ENCODE measurements around the gene USP8.
"Not testable (repeated sequence)": the region's sequence is repeated elsewhere in the genome, so short reads cannot be mapped to it uniquely, and the experiment has no call there.

Gene USP8

DNA sequence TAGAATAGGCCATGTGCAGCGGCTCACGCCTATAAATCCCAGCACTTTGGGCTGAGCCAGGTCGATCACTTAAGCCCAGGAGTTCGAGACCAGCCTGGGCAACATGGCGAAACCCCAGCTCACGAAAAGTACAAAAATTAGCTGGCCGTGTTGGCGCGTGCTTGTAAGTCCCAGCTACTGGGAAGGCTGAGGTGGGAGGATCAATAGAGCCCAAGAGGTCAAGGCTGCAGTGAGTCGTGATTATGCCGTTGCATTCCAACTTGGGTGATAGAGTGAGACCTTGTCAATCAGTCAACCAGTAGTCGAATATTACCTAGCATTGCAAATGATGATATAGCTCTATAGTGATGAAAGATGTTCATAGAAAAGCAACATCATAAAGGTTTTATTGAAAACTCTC is 51.9 kb downstream of the USP8 start:
- no peak for DNase-seq (ENCODE audit: low spot score)
- TF ChIP-seq, protein P1, sequence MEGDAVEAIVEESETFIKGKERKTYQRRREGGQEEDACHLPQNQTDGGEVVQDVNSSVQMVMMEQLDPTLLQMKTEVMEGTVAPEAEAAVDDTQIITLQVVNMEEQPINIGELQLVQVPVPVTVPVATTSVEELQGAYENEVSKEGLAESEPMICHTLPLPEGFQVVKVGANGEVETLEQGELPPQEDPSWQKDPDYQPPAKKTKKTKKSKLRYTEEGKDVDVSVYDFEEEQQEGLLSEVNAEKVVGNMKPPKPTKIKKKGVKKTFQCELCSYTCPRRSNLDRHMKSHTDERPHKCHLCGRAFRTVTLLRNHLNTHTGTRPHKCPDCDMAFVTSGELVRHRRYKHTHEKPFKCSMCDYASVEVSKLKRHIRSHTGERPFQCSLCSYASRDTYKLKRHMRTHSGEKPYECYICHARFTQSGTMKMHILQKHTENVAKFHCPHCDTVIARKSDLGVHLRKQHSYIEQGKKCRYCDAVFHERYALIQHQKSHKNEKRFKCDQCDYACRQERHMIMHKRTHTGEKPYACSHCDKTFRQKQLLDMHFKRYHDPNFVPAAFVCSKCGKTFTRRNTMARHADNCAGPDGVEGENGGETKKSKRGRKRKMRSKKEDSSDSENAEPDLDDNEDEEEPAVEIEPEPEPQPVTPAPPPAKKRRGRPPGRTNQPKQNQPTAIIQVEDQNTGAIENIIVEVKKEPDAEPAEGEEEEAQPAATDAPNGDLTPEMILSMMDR (conservative IDR thresholded peaks at IDR 0.05; ENCODE audit: low read depth) = no peak
- H3K27ac ChIP-seq = no peak overlapping the region
- ChIA-PET POLR2A (ENCODE audit: low non-redundant PET) (no interaction called here), CTCF (interaction anchor here (1.2 kb wide), 1 partner anchor 21 kb away, joined by 3 read pairs; no protein-coding TSS in a partner anchor)

DNA sequence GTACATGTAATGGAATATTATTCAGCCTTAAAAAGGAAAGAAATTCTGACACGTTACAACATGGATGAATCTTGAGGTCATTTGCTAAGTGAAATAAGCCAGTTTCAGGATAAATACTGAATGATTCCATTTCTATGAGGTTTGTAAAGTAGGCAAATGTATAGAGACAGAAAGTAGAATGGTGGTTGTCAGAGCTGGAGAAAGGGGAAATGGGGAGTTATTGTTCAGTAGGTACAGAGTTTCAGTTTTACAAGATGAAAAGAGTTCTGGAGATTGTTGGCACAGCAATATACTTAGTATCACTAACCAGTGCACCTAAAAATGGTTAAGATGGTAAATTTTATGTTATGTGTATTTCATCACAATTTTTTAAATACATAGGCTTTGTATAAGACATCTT is 60.6 kb downstream of the USP8 start:
- ChIA-PET POLR2A (ENCODE audit: low non-redundant PET) (no interaction called here), CTCF (no interaction called here)
- no peak overlapping the region for H3K27ac ChIP-seq
- TF ChIP-seq, protein P1 (conservative IDR thresholded peaks at IDR 0.05; ENCODE audit: low read depth) = no peak
- no peak for DNase-seq (ENCODE audit: low spot score)

DNA sequence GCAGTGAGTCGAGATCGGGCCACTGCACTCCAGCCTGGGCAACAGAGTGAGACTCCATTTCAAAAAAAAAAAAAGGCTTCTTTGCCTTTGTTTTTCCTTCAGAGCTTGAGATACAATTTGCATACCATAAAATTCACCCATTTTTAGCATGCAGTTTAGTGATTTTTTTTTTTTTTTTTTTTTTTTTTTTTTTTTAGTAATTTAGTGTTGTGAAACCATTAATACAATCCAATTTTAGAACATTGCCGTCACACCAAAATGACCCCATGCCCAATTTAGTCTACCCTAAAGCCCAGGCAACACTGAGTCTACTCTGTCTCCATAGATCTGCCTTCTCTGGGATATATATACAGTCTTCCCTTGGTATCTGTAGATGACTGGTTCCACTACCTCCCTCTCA is 61.2 kb downstream of the USP8 start:
- no peak overlapping the region for H3K27ac ChIP-seq
- POLR2A ChIA-PET (ENCODE audit: low non-redundant PET) = no interaction called here
- no peak for DNase-seq (ENCODE audit: low spot score)
- TF ChIP-seq, protein P1 (conservative IDR thresholded peaks at IDR 0.05; ENCODE audit: low read depth) = no peak
- CTCF ChIA-PET = no interaction called here

DNA sequence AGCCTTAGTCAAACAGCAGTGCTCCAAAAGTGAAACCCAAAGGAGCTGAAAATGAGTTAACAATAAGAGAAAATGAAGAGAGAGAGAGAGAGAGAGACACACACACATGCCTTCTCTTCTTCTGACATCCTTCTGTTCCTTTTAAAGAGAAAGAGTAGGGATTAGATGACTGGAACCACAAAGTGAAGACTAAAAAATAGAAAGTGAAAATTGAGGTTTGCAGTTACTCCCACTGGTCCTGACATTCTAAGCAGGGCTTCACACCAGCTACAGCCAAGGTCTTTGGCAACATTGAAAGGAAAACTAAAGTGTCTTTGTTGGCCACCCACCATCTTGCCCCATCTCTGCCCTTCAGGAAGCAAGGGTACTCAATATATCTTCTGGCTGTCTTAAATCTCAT is 63.1 kb downstream of the USP8 start:
- H3K27ac ChIP-seq = no peak overlapping the region
- TF ChIP-seq, protein P1 (conservative IDR thresholded peaks at IDR 0.05; ENCODE audit: low read depth) = no peak
- CTCF ChIA-PET = interaction anchor here (0.8 kb wide), 1 partner anchor 98 kb away, joined by 3 read pairs; no protein-coding TSS in a partner anchor
- POLR2A ChIA-PET (ENCODE audit: low non-redundant PET) = no interaction called here
- no peak for DNase-seq (ENCODE audit: low spot score)

DNA sequence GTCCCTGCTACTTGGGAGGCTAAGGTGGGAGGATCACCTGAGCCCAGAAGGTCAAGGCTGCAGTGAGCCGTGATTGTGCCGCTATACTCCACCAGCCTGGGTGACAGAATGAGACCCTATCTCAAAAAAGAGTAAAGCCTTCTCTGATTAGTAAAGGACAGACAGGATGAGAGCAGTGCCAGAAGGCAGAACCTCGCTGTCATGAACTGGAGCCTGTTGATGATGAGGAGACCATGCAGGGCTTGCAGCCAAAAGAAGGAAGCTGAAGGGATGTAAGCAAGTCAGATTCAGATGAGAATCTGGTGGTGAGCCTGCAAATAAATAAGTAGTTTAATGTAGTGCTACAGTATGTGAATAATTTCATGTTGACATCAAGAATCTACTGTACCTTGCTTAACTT is 69.4 kb downstream of the USP8 start:
- H3K27ac ChIP-seq = no peak overlapping the region
- ChIA-PET POLR2A (ENCODE audit: low non-redundant PET) (no interaction called here), CTCF (no interaction called here)
- TF ChIP-seq, protein P1 (conservative IDR thresholded peaks at IDR 0.05; ENCODE audit: low read depth) = no peak
- no peak for DNase-seq (ENCODE audit: low spot score)

DNA sequence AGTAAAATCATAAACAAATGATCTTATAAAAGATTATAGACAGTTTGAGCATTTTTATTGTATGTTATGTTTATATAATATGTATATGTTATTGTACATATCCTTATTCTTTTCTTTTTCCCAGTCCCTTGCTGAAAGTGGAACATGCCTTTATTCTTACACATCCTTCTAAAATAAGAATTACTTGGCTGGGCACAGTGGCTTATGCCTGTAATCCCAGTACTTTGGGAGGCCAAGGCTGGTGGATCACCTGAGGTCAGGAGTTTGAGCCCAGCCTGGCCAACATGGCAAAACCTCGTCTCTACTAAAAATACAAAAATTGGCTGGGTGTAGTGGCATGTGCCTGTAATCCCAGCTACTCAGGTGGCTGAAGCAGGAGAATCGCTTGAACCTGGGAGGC is 70.3 kb downstream of the USP8 start:
- DNase-seq (ENCODE audit: low spot score); POLR2A ChIA-PET (ENCODE audit: low non-redundant PET); CTCF ChIA-PET; H3K27ac ChIP-seq: not testable (repeated sequence)

DNA sequence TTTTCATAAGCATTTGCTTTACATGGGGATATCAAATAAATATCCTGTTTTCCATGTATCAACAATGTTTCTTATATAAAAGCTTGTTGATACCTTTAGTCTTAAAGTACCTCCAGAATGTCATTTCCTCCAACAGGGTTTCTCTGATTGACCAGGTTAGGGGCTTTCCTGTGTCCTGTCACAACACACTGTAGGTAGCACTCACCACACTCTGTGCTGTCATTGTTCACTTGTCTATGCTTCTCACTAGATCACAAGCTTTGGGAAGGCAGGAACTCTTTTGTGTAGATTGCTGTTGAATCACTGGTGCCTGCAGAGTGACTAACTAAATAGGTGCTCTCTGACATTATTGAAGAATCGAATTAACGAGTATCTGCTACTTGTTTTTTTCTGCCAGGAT is 72.5 kb downstream of the USP8 start:
- H3K27ac ChIP-seq = no peak overlapping the region
- ChIA-PET CTCF (interaction anchor here (1.2 kb wide), 1 partner anchor 21 kb away, joined by 3 read pairs; no protein-coding TSS in a partner anchor), POLR2A (ENCODE audit: low non-redundant PET) (no interaction called here)
- no peak for DNase-seq (ENCODE audit: low spot score)
- TF ChIP-seq, protein P1 (conservative IDR thresholded peaks at IDR 0.05; ENCODE audit: low read depth) = no peak

Measured in RWPE1 (cell line).